Mesothelial cell of epicardium (in vitro differentiated cells): Measurements from ENCODE around the gene PIGL. TPM values are rescaled to one million over a fixed set of nuclear protein-coding genes. Genes with fewer than 3 reads are reported as not detected.

Experiments used
- DNase-seq, 2 experiments: peaks; one replicate each; pipeline ENCODE4 v3.0.0; 2021; ENCODE audit warnings: low spot score in 2 of 2; ENCODE audit not compliant: unreplicated experiment in 2 of 2
- H3K27ac Mint-ChIP-seq: 2 replicates; pipeline ENCODE4 v1.8.0; 2021; ENCODE audit warnings: mixed read lengths
- H3K27me3 Mint-ChIP-seq: 2 replicates; pipeline ENCODE4 v1.8.0; 2021; ENCODE audit warnings: low read depth, mixed read lengths
- H3K36me3 Mint-ChIP-seq: 2 replicates; pipeline ENCODE4 v1.8.0; 2021; ENCODE audit warnings: mixed read lengths
- H3K4me1 Mint-ChIP-seq: 2 replicates; pipeline ENCODE4 v1.8.0; 2021; ENCODE audit warnings: mixed read lengths
- H3K4me3 Mint-ChIP-seq: 2 replicates; pipeline ENCODE4 v1.8.0; 2021; ENCODE audit warnings: mild to moderate bottlenecking, moderate library complexity, mixed read lengths
- H3K9me3 Mint-ChIP-seq: 2 replicates; pipeline ENCODE4 v1.8.0; 2021; ENCODE audit warnings: mixed read lengths
- CTCF ChIP-seq: fragments of 200-600 bp; sonication (generic); IDR thresholded peaks from one replicate; pipeline ENCODE4 v1.5.0; 2021; ENCODE audit warnings: antibody characterized with exemption; ENCODE audit not compliant: unreplicated experiment
- total RNA-seq: library from RNA; stranded (reverse); gene quantifications from 3 replicates; pipeline ENCODE4 v1.2.1, GENCODE V29; 2021

PIGL gene
- total RNA-seq, 1 donor from 2014 or later, result 69.4 TPM

- no peaks in the 10 kb centered on the region for H3K9me3 Mint-ChIP-seq
- peaks cover 15% of the 10 kb centered on the region for H3K4me1 Mint-ChIP-seq
- no peaks in the 10 kb centered on the region for H3K27me3 Mint-ChIP-seq
- TF ChIP-seq CTCF, result no peak
- DNase-seq, result no peak
- H3K4me3 Mint-ChIP-seq, result peak overlapping the region; percentile 90
- H3K27ac Mint-ChIP-seq, result peak overlapping the region; percentile 91
- peaks cover 8% of the 10 kb centered on the region for H3K36me3 Mint-ChIP-seq
Observed at GRCh38 chr17:16351831-16352230, 134.8 kb downstream of the PIGL start.

GRCh38 chr17:16352303-16352666 lies 135.3 kb downstream of the PIGL start:
- H3K4me1 Mint-ChIP-seq, result peaks cover 15% of the 10 kb centered on the region
- H3K9me3 Mint-ChIP-seq, result no peaks in the 10 kb centered on the region
- H3K36me3 Mint-ChIP-seq, result peaks cover 7% of the 10 kb centered on the region
- H3K27ac Mint-ChIP-seq, result peak overlapping the region; percentile 91
- no peaks in the 10 kb centered on the region for H3K27me3 Mint-ChIP-seq
- peak; percentile 32 to 48 for DNase-seq
- peak overlapping the region; percentile 90 for H3K4me3 Mint-ChIP-seq
- no peak for TF ChIP-seq CTCF

DNA sequence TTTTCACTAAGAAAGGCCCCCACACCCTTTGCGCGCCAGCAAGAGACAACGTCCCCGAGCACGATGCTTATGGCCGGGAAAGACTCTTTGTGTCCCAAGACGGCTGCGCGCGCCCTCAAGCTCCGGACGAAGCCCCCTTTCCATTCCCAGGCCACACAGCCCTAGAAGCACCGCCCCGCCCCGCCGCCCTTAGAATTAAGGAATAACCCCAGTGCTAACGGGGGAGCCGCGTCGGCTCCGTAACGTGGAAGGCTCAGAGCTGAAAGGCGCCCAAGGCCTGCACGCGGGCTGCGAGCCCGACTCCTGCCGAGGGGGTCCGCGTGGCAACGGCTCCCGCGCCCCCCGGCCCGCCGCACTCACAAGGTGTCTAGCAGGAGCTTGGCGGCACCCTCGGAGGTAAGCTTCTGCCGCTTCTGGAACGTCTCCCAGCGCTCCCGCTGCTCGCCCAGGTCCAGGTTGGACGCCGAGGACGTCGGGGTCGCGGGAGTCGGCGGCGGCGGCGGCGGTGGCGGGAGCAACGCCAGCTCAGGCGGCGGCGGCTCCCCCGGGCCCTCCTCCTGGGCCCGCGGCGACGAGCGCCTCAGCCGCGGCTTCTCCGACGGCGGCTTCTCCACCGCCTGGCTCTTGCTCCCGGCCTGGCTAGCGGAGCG lies 135.8 kb downstream of the PIGL start:
- Mint-ChIP-seq H3K4me3 (peak overlapping the region; percentile 90), H3K36me3 (peaks cover 4% of the 10 kb centered on the region), H3K27me3 (no peaks in the 10 kb centered on the region), H3K27ac (peak overlapping the region; percentile 91), H3K4me1 (peaks cover 15% of the 10 kb centered on the region), H3K9me3 (no peaks in the 10 kb centered on the region)
- DNase-seq, result peak; percentile 33 to 62
- TF ChIP-seq CTCF, result no peak

GRCh38 chr17:16353317-16354174 lies 136.5 kb downstream of the PIGL start, which contains the start of gene CENPV:
Gene CENPV (minus strand): TSS chr17:16353469. CDS start chr17:16353436, 33 bp downstream.
- DNase-seq, result peak; percentile 56 to 76
- Mint-ChIP-seq H3K9me3 (no peaks in the 10 kb centered on the region), H3K36me3 (peaks cover 4% of the 10 kb centered on the region), H3K4me3 (peak within 1 kb of the TSS; percentile 90), H3K27me3 (no peaks in the 10 kb centered on the region), H3K27ac (peak within 1 kb of the TSS; percentile 91), H3K4me1 (peaks cover 15% of the 10 kb centered on the region)
- no peak for TF ChIP-seq CTCF

DNA sequence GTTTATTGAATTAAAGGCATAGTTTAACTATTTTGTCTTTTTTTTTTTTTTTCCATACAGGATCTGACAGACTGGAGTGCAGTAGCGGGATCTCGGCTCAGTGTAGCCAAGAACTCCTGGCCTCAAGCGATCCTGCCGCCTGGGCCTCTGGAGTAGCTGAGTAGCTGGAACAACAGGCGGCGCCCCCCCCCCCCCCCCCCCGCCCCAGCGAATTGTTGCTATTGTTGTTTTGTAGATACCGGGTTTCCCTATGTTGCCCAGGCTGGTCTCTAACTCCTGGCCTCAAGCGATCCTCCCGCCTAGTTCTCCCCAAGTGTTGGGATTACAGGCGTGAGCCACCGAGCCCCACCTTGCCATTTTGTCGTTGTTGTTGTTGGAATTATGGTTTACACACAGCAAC lies 137.6 kb downstream of the PIGL start:
- TF ChIP-seq CTCF, result no peak
- Mint-ChIP-seq H3K4me1 (peaks cover 15% of the 10 kb centered on the region), H3K36me3 (peaks cover 2% of the 10 kb centered on the region), H3K27me3 (no peaks in the 10 kb centered on the region), H3K9me3 (no peaks in the 10 kb centered on the region), H3K27ac (no peak overlapping the region), H3K4me3 (peak overlapping the region; percentile 67)
- no peak for DNase-seq
